HG03439 (cell line): Measurements from ENCODE around the gene NEK4.

Experiments
- ATAC-seq: cut with Tn5 transposase; IDR thresholded peaks from one replicate; pipeline ENCODE4 v1.9.1; 2021; ENCODE audit warnings: mild to moderate bottlenecking, moderate library complexity; ENCODE audit not compliant: unreplicated experiment

The NEK4 gene

GRCh38 chr3:52793702-52794611 is 23.2 kb upstream of the NEK4 start:
- no peak for ATAC-seq

GRCh38 chr3:52792961-52793695 is 22.4 kb upstream of the NEK4 start:
- ATAC-seq, result no peak

GRCh38 chr3:52792413-52792812 is 21.7 kb upstream of the NEK4 start:
- ATAC-seq, result no peak

DNA sequence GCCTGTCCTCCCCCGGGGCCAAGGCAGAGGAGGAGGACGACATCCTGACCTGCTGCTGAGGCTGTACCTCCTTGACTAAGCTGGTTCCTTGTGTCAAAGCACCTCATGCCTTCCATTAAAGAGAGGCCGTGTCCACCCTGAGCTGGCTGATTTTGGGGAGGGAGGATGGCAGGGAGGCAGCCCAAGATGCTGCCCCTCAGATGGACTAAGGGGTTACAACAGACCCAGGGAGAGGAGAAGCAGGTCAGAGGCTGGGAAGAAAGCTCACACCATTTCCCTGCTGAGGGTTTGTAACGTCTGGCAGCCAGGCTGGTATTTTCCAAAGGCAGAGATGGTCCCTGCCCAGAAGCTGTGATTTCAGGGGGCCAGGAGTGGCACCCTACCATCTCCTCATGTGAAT is 21.2 kb upstream of the NEK4 start:
- ATAC-seq, result no peak

DNA sequence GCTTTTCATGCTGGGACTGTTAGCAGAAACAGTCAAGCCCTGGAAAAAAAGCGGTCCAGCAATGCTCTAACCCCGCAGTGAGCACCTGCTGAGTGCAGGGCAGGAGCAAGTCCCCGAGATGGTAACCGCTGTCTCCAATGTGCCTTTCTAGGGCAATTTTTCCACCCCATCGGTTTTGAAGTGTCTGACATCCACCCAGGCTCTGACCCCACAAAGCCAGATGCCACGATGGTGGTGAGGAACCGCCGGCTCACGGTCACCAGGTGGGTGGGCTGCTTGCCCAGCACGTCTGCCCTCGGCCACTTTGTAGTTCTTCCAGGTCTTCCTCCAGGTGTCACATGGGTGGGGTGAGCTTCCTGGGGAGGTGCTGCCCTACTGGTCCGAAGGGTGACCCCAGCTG is 20.6 kb upstream of the NEK4 start:
- ATAC-seq, result no peak

DNA sequence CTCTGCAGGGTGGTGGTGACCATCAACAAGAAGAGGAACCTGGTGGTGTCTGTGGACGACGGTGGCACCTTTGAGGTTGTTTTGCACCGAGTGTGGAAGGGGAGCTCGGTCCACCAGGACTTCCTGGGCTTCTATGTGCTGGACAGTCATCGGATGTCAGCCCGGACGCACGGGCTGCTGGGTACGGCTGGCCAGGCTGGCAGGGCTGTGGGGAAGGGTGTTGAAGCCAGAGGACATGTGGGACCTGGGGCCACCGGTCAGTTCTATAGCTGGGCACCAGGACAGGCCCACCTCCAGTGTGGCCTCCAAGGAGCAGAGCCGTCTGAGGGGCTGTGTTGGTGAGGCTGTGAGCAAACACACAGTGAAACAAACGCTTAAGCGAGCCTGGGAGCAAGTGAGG is 20.0 kb upstream of the NEK4 start:
- ATAC-seq, result no peak

- no peak for ATAC-seq
These were observed 19.6 kb upstream of the NEK4 start for GRCh38 chr3:52790337-52790736.

- no peak for ATAC-seq
These were observed 19.0 kb upstream of the NEK4 start for GRCh38 chr3:52789746-52790040.

GRCh38 chr3:52788890-52789745 is 18.4 kb upstream of the NEK4 start:
- ATAC-seq, result no peak

GRCh38 chr3:52787672-52788625 is 17.2 kb upstream of the NEK4 start:
- ATAC-seq, result no peak

DNA sequence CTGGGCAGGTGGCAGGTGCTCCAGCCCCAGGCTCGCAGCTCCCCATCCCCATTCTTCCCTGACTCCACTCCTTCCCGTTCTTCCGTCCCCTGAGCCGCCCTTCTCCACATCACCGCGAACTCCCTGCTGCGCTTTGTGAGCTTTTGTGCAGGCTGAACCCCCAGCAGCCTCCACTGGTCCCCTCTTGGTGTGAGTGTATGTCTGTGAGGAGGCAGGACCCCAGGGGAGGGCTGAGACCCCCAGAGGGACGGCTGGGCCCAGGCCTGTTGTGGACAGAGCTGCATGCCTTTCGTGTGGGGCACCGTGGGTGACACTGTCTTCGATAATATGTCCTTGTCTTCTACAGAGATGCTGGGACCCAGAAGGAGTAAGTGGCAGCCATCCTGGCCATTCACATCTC is 16.5 kb upstream of the NEK4 start:
- ATAC-seq, result no peak

DNA sequence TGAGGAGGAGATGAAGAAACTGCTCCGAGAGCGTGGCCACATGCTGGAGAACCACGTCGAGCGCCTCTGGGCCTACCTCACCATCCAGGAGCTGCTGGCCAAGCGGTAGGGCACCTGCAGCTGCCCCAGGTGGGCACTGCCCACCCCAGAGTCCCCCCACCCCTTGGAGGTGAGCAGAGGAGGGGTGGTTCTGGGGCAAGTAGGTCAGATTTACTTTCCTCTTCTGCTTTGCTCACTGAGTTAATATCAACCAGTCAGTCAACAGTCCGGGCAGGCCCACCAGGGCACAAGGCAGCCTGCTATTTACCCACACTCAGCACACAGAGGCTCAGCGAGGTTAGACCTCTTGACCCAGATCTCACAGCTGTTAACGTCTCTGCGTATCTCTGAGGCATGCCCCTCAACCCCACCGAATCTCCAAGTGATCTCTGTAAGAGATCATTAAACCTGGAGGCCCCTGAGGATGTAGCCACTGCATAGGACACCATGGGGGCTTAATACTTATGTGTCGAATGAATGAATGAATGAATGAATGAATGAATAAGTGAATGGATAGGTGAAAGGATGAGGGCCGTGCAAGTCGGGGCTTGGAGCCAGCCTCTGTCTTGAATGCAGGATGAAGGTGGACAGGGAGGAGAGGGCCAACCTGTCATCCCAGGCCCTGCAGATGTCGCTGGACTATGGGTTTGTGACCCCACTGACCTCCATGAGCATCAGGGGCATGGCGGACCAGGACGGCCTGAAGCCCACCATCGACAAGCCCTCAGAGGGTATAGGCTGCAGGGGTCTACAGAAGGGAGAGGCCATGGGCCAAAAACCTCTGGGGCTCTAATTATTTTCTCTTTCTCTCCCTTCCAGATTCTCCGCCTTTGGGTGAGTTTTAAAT is 15.8 kb upstream of the NEK4 start:
- no peak for ATAC-seq

DNA sequence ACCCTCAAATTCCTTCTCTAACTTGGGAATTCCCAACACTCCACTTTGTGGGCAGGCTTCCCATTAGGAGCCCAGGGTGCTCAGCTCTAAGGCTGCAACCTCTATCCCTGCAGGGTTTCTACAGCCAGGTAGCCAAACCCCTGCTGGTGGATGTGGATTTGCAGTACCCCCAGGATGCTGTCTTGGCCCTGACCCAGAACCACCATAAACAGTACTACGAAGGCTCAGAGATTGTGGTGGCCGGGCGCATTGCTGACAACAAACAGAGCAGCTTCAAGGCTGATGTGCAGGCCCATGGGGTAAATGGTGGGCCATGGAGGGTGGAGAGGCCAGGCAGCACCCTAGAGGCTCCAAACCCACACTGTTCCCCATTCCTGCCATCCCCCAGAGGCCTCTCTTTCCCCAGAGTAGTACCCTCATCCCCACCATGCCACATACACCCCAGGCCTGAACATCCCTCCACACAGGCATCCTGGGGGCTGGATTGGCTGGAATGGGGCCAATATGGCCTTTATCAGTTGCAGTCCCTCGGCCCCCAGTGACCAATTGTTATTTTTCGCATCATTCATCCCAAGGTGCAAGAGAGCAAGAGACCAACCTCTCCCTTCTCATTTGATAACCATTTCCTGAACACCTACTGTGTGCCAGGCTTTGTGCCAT is 14.3 kb upstream of the NEK4 start:
- no peak for ATAC-seq

DNA sequence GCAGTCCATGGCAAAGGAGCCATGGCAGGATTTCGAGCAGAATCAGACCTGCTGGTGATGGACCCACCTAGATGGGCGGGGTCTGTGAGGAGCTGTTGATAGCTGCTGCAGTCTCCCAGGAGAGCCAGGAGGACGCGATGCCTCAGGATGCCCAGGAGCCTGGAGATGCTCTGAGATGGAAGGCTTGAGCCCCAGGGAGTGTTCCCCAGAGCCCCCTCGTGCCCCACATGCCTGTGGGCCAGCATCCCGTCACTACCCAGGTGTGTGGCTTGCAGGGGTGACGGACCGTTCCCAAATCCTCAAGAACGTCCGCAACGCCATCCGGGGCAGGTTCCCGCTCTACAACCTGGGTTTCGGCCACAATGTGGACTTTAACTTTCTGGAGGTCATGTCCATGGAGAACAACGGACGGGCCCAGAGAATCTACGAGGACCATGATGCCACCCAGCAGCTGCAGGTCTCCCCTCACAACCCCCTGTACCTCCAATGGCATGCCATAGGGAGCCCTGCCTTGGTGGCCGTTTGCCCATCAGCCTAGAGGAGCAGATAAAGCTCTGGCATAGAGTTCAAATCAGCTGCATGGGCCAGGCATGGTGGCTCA is 13.4 kb upstream of the NEK4 start:
- no peak for ATAC-seq

DNA sequence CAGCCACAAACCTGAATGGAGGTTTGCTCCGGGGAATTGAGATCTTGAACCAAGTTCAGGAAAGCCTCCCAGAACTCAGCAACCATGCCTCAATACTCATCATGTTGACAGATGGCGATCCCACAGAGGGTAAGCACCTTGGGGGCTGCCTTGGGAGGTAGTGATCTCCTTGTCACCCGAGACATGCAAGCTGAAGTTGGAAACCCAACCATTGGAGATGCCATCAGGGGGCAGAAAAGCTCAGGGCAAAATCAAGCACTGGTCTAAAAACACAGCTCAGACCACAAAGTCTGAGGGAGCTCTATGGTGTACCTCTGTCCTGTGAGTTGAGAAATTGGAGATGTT is 12.4 kb upstream of the NEK4 start:
- ATAC-seq, result no peak

DNA sequence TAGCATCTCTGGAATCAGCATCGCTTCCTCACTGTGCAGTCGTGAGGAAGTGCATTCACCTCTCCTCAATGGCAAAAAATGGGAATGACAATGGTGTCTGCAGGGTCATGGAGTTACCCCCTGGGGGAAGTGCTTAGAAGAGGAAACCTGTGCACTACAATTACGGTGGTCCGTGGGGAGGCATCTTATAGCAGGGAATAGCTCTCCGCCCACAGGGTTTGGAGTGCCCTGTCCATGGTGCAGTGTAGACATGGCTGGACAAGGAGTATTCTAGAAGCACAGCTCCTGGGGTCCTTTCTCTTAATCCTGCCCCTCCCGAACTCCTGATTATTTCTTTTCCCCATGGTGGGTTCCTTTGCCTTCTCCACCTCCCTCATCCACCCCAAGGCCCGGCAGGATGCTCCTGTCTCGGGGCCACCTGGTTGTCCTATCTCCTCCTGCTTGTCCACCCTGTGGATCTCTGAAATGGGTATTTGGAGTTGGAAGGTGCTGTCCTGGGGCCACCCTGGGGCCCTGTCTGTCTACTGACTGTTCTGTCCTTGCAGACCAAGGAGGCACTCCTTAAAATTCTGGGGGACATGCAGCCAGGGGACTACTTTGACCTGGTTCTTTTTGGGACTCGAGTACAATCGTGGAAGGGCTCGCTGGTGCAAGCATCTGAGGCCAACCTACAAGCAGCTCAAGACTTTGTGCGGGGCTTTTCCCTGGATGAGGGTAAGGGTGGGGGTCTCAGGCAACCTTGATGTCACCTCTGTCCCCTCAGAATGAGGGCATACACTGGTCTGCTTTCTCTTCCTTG is 11.9 kb upstream of the NEK4 start:
- no peak for ATAC-seq

DNA sequence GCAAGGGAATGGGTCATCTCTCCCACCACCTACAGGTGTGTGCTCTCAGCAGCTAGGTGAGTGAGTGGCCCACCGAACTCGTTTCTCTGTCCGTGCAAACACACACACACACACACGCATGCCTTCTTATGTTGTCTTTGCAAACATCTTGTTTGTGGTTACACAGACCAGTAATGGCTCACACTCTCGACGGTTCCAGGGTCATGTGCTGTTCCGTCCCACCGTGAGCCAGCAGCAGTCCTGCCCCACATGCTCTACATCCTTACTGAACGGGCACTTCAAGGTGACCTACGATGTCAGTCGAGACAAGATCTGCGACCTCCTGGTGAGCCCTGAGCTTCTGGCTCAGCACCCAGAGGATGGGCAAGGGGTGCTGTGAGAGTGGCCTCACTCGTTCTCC is 11.0 kb upstream of the NEK4 start:
- ATAC-seq, result no peak
